T-helper 2 cell treated with Interferon-gamma antibody and Interleukin-4, amounts not matched to agents 100 ng/mL and 5 ng/mL, for 36 hours (primary cell): ENCODE measurements around the gene OR1E1. TPM values are rescaled to one million over a fixed set of nuclear protein-coding genes. Genes with fewer than 3 reads are reported as not detected.
"Not testable (repeated sequence)": the region's sequence is repeated elsewhere in the genome, so short reads cannot be mapped to it uniquely, and the experiment has no call there.

Experiments
- intact Hi-C: fragments of 100-400 bp; cut with micrococcal nuclease; formaldehyde crosslinking; loops from one replicate; pipeline ENCODE4 v1.15.1; 2023
- total RNA-seq: library from RNA; stranded (reverse); gene quantifications from 2 replicates; pipeline ENCODE4 v1.2.3, GENCODE V29; 2022

OR1E1 gene
- total RNA-seq = not detected in 2 replicates

GRCh38 chr17:3398310-3398709, at the start of gene OR1E1:
Gene OR1E1, minus strand, starts transcription at chr17:3398410. Its CDS starts 0 bp downstream, at chr17:3398410.
- intact Hi-C loops = no loop called here

- intact Hi-C loops = no loop called here
Observed at GRCh38 chr17:3447625-3448024, 49.4 kb upstream of the OR1E1 start.

- intact Hi-C loops = no loop called here
Observed at GRCh38 chr17:3440451-3440850, 42.2 kb upstream of the OR1E1 start.

GRCh38 chr17:3438368-3438767, 40.2 kb upstream of the OR1E1 start:
- intact Hi-C loops = no loop called here

- intact Hi-C loops = no loop called here
Observed at GRCh38 chr17:3433741-3434140, 35.5 kb upstream of the OR1E1 start, which contains the start of gene OR1E2. Gene OR1E2, minus strand, starts transcription at chr17:3433841. Its CDS starts 0 bp downstream, at chr17:3433841.

- intact Hi-C loops = not testable (repeated sequence)
Observed at GRCh38 chr17:3433215-3433614, 35.0 kb upstream of the OR1E1 start.

- intact Hi-C loops = no loop called here
Observed at GRCh38 chr17:3418222-3418621, 20.0 kb upstream of the OR1E1 start.

GRCh38 chr17:3415610-3416009, 17.4 kb upstream of the OR1E1 start:
- intact Hi-C loops = no loop called here

GRCh38 chr17:3412216-3412615, 14.0 kb upstream of the OR1E1 start:
- intact Hi-C loops = not testable (repeated sequence)

- intact Hi-C loops = no loop called here
Observed at GRCh38 chr17:3411070-3411469, 12.9 kb upstream of the OR1E1 start, which contains the start of gene OR3A3. Gene OR3A3, plus strand, starts transcription at chr17:3411370.

GRCh38 chr17:3403856-3404255, 5.6 kb upstream of the OR1E1 start:
- intact Hi-C loops = not testable (repeated sequence)

GRCh38 chr17:3401786-3402185, 3.6 kb upstream of the OR1E1 start:
- intact Hi-C loops = no loop called here

- intact Hi-C loops = no loop called here
Observed at GRCh38 chr17:3400055-3400454, 1.8 kb upstream of the OR1E1 start.

GRCh38 chr17:3397801-3398200, 409 bp downstream of the OR1E1 start:
- intact Hi-C loops = not testable (repeated sequence)

GRCh38 chr17:3389791-3390190, 8.4 kb downstream of the OR1E1 start:
- intact Hi-C loops = no loop called here

GRCh38 chr17:3385869-3386816, 12.1 kb downstream of the OR1E1 start, which contains the start of gene OR3A2:
Gene OR3A2, minus strand, starts transcription at chr17:3386308.
- intact Hi-C loops = no loop called here

- intact Hi-C loops = no loop called here
Observed at GRCh38 chr17:3381957-3382356, 16.3 kb downstream of the OR1E1 start.

GRCh38 chr17:3378321-3378720, 19.9 kb downstream of the OR1E1 start:
- intact Hi-C loops = no loop called here

- intact Hi-C loops = not testable (repeated sequence)
Observed at GRCh38 chr17:3371167-3371566, 27.0 kb downstream of the OR1E1 start.
